ENCODE measurements around the gene CELA1.

CELA1 gene

GRCh38 chr12:51335931-51336330 is 10.5 kb downstream of the CELA1 start:
- H3K27ac Mint-ChIP-seq: no peak overlapping the region
- H3K9me3 Mint-ChIP-seq: no peaks in the 10 kb centered on the region
- H3K4me1 Mint-ChIP-seq: peaks cover 7% of the 10 kb centered on the region
- H3K4me3 Mint-ChIP-seq: no peak overlapping the region
- no peaks in the 10 kb centered on the region for H3K27me3 Mint-ChIP-seq
- ATAC-seq: no peak
- DNase-seq: no peak

- H3K4me3 Mint-ChIP-seq: no peak overlapping the region
- no peak for ATAC-seq
- H3K27ac Mint-ChIP-seq: no peak overlapping the region
- no peaks in the 10 kb centered on the region for H3K9me3 Mint-ChIP-seq
- H3K27me3 Mint-ChIP-seq: no peaks in the 10 kb centered on the region
- peaks cover 11% of the 10 kb centered on the region for H3K4me1 Mint-ChIP-seq
- no peak for DNase-seq
Measured at GRCh38 chr12:51334764-51335163, 11.7 kb downstream of the CELA1 start.

- Mint-ChIP-seq H3K9me3 (no peaks in the 10 kb centered on the region), H3K27me3 (no peaks in the 10 kb centered on the region), H3K4me1 (peaks cover 23% of the 10 kb centered on the region), H3K27ac (no peak overlapping the region), H3K4me3 (no peak overlapping the region)
- ATAC-seq (no peak), DNase-seq (no peak)
Measured at GRCh38 chr12:51333536-51333935, 12.9 kb downstream of the CELA1 start.

GRCh38 chr12:51330186-51330585 is 16.3 kb downstream of the CELA1 start:
- Mint-ChIP-seq H3K4me3 (peak overlapping the region; percentile 51 to 74), H3K27ac (peak overlapping the region in 1 of 2 donors; percentile 63), H3K27me3 (no peaks in the 10 kb centered on the region), H3K9me3 (no peaks in the 10 kb centered on the region), H3K4me1 (peaks cover 36% of the 10 kb centered on the region)
- DNase-seq (no peak), ATAC-seq (no peak)

- H3K27ac Mint-ChIP-seq: peak overlapping the region; percentile 51 to 63
- ATAC-seq (no peak), DNase-seq (no peak)
- H3K4me1 Mint-ChIP-seq: peaks cover 40% of the 10 kb centered on the region
- no peaks in the 10 kb centered on the region for H3K27me3 Mint-ChIP-seq
- H3K4me3 Mint-ChIP-seq: peak overlapping the region; percentile 51 to 74
- H3K9me3 Mint-ChIP-seq: no peaks in the 10 kb centered on the region
Measured at GRCh38 chr12:51329742-51330141, 16.7 kb downstream of the CELA1 start.

GRCh38 chr12:51328587-51328986 is 17.9 kb downstream of the CELA1 start:
- Mint-ChIP-seq H3K27ac (peak overlapping the region in 1 of 2 donors; percentile 49), H3K4me1 (peaks cover 47% of the 10 kb centered on the region), H3K27me3 (no peaks in the 10 kb centered on the region), H3K9me3 (no peaks in the 10 kb centered on the region), H3K4me3 (peak overlapping the region; percentile 51 to 74)
- DNase-seq: no peak
- no peak for ATAC-seq

- Mint-ChIP-seq H3K4me1 (peaks cover 59% of the 10 kb centered on the region), H3K27me3 (no peaks in the 10 kb centered on the region), H3K9me3 (no peaks in the 10 kb centered on the region), H3K4me3 (peak overlapping the region; percentile 52 to 53), H3K27ac (peak overlapping the region; percentile 46 to 93)
- DNase-seq: no peak
- no peak for ATAC-seq
Measured at GRCh38 chr12:51326698-51327439, 19.6 kb downstream of the CELA1 start.

GRCh38 chr12:51324953-51325352 is 21.5 kb downstream of the CELA1 start:
- peak overlapping the region; percentile 12 to 58 for H3K4me3 Mint-ChIP-seq

GRCh38 chr12:51323966-51324895 is 22.2 kb downstream of the CELA1 start, which contains the start of gene BIN2:
Gene BIN2, minus strand, starts transcription at chr12:51324174. Its CDS starts 72 bp downstream, at chr12:51324102.
- no peaks in the 10 kb centered on the region for H3K27me3 Mint-ChIP-seq
- peaks cover 75% of the 10 kb centered on the region for H3K4me1 Mint-ChIP-seq
- peak; percentile 75 to 86 for DNase-seq

More at GRCh38 chr12:51324953-51325352, 21.5 kb downstream of the CELA1 start:
- no peaks in the 10 kb centered on the region for H3K27me3 Mint-ChIP-seq
- peak overlapping the region in 1 of 2 donors; percentile 86 for H3K27ac Mint-ChIP-seq
- H3K9me3 Mint-ChIP-seq: no peaks in the 10 kb centered on the region
- H3K4me1 Mint-ChIP-seq: peaks cover 75% of the 10 kb centered on the region
- ATAC-seq: no peak
- no peak for DNase-seq

GRCh38 chr12:51323317-51323960 is 23.0 kb downstream of the CELA1 start:
- peaks cover 75% of the 10 kb centered on the region for H3K4me1 Mint-ChIP-seq
- DNase-seq (peak; percentile 57 to 82), ATAC-seq (peak; percentile 81)
- no peaks in the 10 kb centered on the region for H3K9me3 Mint-ChIP-seq
- peak overlapping the region; percentile 98 to 100 for H3K27ac Mint-ChIP-seq
- H3K4me3 Mint-ChIP-seq: peak overlapping the region; percentile 90 to 97
- H3K27me3 Mint-ChIP-seq: no peaks in the 10 kb centered on the region

More at GRCh38 chr12:51323966-51324895, 22.2 kb downstream of the CELA1 start, which contains the start of gene BIN2:
- Mint-ChIP-seq H3K27ac (peak within 1 kb of the TSS; percentile 98 to 100), H3K9me3 (no peaks in the 10 kb centered on the region), H3K4me3 (peak within 1 kb of the TSS; percentile 90 to 97)
- ATAC-seq: peak; percentile 84

- ATAC-seq (peak; percentile 46), DNase-seq (peak; percentile 38 to 64)
- peak overlapping the region; percentile 90 to 97 for H3K4me3 Mint-ChIP-seq
- H3K4me1 Mint-ChIP-seq: peaks cover 83% of the 10 kb centered on the region
- peak overlapping the region; percentile 98 to 100 for H3K27ac Mint-ChIP-seq
- no peaks in the 10 kb centered on the region for H3K27me3 Mint-ChIP-seq
- no peaks in the 10 kb centered on the region for H3K9me3 Mint-ChIP-seq
Measured at GRCh38 chr12:51322452-51322851, 24.0 kb downstream of the CELA1 start.

GRCh38 chr12:51321882-51322281 is 24.6 kb downstream of the CELA1 start:
- no peak for ATAC-seq
- H3K9me3 Mint-ChIP-seq: no peaks in the 10 kb centered on the region
- peaks cover 84% of the 10 kb centered on the region for H3K4me1 Mint-ChIP-seq
- peak overlapping the region; percentile 36 to 63 for H3K27ac Mint-ChIP-seq
- H3K27me3 Mint-ChIP-seq: no peaks in the 10 kb centered on the region
- peak overlapping the region; percentile 90 to 97 for H3K4me3 Mint-ChIP-seq
- no peak for DNase-seq

GRCh38 chr12:51320695-51321320 is 25.7 kb downstream of the CELA1 start:
- H3K9me3 Mint-ChIP-seq: no peaks in the 10 kb centered on the region
- peak overlapping the region; percentile 22 to 73 for H3K27ac Mint-ChIP-seq
- ATAC-seq: no peak
- no peaks in the 10 kb centered on the region for H3K27me3 Mint-ChIP-seq
- no peak for DNase-seq
- peak overlapping the region; percentile 90 to 97 for H3K4me3 Mint-ChIP-seq
- peaks cover 84% of the 10 kb centered on the region for H3K4me1 Mint-ChIP-seq

- Mint-ChIP-seq H3K4me1 (peaks cover 87% of the 10 kb centered on the region), H3K4me3 (peak overlapping the region; percentile 28 to 63), H3K9me3 (no peaks in the 10 kb centered on the region), H3K27ac (peak overlapping the region in 1 of 2 donors; percentile 29), H3K27me3 (no peaks in the 10 kb centered on the region)
- ATAC-seq: no peak
- DNase-seq: no peak
Measured at GRCh38 chr12:51320311-51320694, 26.2 kb downstream of the CELA1 start.
